ENCODE data around the gene TMEM238L.

The TMEM238L gene

GRCh38 chr17:10771148-10771547 lies 32.8 kb downstream of the TMEM238L start:
- H3K27me3 ChIP-seq (ENCODE audit: insufficient read depth, low read length): no peaks in the 10 kb centered on the region
- no peak overlapping the region for H3K23ac ChIP-seq (ENCODE audit: low read length)
- no peak overlapping the region for H3K14ac ChIP-seq (ENCODE audit: low read length)
- H3K79me2 ChIP-seq (ENCODE audit: control insufficient read depth, insufficient read depth, low read length, poor library complexity): no peaks in the 10 kb centered on the region
- H2BK12ac ChIP-seq (ENCODE audit: low read length): no peak overlapping the region
- no peak overlapping the region for H3K4me2 ChIP-seq (ENCODE audit: low read length)
- H3K4ac ChIP-seq (ENCODE audit: low read depth, low read length): no peak overlapping the region
- WGBS (ENCODE audit: extremely low coverage, insufficient coverage, insufficient read length): no CpG with 5 or more reads among the region's 2 CpGs
- no peak overlapping the region for H3K9ac ChIP-seq (ENCODE audit: low read length)
- H3K4me3 ChIP-seq (ENCODE audit: low read depth, low read length): no peak overlapping the region
- no peak for DNase-seq
- H3K4me1 ChIP-seq (ENCODE audit: control insufficient read depth in 1 of 2, insufficient read depth in 2 of 2, low read length in 2 of 2): peaks cover 0 to 3% of the 10 kb centered on the region in 2 experiments
- H3K9me3 ChIP-seq (ENCODE audit: insufficient read depth, low read depth, low read length): no peaks in the 10 kb centered on the region
- no peak overlapping the region for H2BK120ac ChIP-seq (ENCODE audit: insufficient read depth, low read length, poor library complexity)
- no peak overlapping the region for H4K12ac ChIP-seq (ENCODE audit: low read depth, low read length)
- no peaks in the 10 kb centered on the region for H3K36me3 ChIP-seq (ENCODE audit: control insufficient read depth in 1 of 2, insufficient read depth in 2 of 2, low read length in 2 of 2)
- H4K91ac ChIP-seq (ENCODE audit: low read depth, low read length): no peak overlapping the region
- H3K18ac ChIP-seq (ENCODE audit: low read length): no peak overlapping the region
- H2BK5ac ChIP-seq (ENCODE audit: low read depth, low read length, poor library complexity): no peak overlapping the region
- H4K8ac ChIP-seq (ENCODE audit: low read depth, low read length): no peak overlapping the region
- H3K27ac ChIP-seq (ENCODE audit: low read depth, low read length): no peak overlapping the region
- H3K79me1 ChIP-seq (ENCODE audit: low read length): no peaks in the 10 kb centered on the region
- H2AFZ ChIP-seq (ENCODE audit: insufficient read depth, low read length, poor library complexity): no peak overlapping the region
- no peak overlapping the region for H2AK5ac ChIP-seq (ENCODE audit: low read length)

- no peak overlapping the region for H2BK12ac ChIP-seq (ENCODE audit: low read length)
- no peak overlapping the region for H2BK120ac ChIP-seq (ENCODE audit: insufficient read depth, low read length, poor library complexity)
- no peak overlapping the region for H4K91ac ChIP-seq (ENCODE audit: low read depth, low read length)
- H3K79me2 ChIP-seq (ENCODE audit: control insufficient read depth, insufficient read depth, low read length, poor library complexity): no peaks in the 10 kb centered on the region
- no peaks in the 10 kb centered on the region for H3K9me3 ChIP-seq (ENCODE audit: insufficient read depth, low read depth, low read length)
- H4K8ac ChIP-seq (ENCODE audit: low read depth, low read length): no peak overlapping the region
- no peak overlapping the region for H3K9ac ChIP-seq (ENCODE audit: low read length)
- no peaks in the 10 kb centered on the region for H3K36me3 ChIP-seq (ENCODE audit: control insufficient read depth in 1 of 2, insufficient read depth in 2 of 2, low read length in 2 of 2)
- H3K79me1 ChIP-seq (ENCODE audit: low read length): no peaks in the 10 kb centered on the region
- H3K4me3 ChIP-seq (ENCODE audit: low read depth, low read length): no peak overlapping the region
- no peaks in the 10 kb centered on the region for H3K27me3 ChIP-seq (ENCODE audit: insufficient read depth, low read length)
- H2AK5ac ChIP-seq (ENCODE audit: low read length): no peak overlapping the region
- H3K18ac ChIP-seq (ENCODE audit: low read length): no peak overlapping the region
- no peak overlapping the region for H3K14ac ChIP-seq (ENCODE audit: low read length)
- no peak overlapping the region for H2AFZ ChIP-seq (ENCODE audit: insufficient read depth, low read length, poor library complexity)
- no peak overlapping the region for H4K12ac ChIP-seq (ENCODE audit: low read depth, low read length)
- H2BK5ac ChIP-seq (ENCODE audit: low read depth, low read length, poor library complexity): no peak overlapping the region
- no peak overlapping the region for H3K4me2 ChIP-seq (ENCODE audit: low read length)
- H3K4me1 ChIP-seq (ENCODE audit: control insufficient read depth in 1 of 2, insufficient read depth in 2 of 2, low read length in 2 of 2): peaks cover 0 to 3% of the 10 kb centered on the region in 2 experiments
- DNase-seq: no peak
- H3K4ac ChIP-seq (ENCODE audit: low read depth, low read length): no peak overlapping the region
- H3K27ac ChIP-seq (ENCODE audit: low read depth, low read length): no peak overlapping the region
- WGBS (ENCODE audit: extremely low coverage, insufficient coverage, insufficient read length): no CpG with 5 or more reads among the region's 6 CpGs
- H3K23ac ChIP-seq (ENCODE audit: low read length): no peak overlapping the region
These were observed 34.1 kb downstream of the TMEM238L start for GRCh38 chr17:10769840-10770239.

- Histone ChIP-seq H3K14ac (ENCODE audit: low read length) (no peak overlapping the region), H2AK5ac (ENCODE audit: low read length) (no peak overlapping the region), H4K8ac (ENCODE audit: low read depth, low read length) (no peak overlapping the region), H3K4me2 (ENCODE audit: low read length) (no peak overlapping the region), H3K9ac (ENCODE audit: low read length) (no peak overlapping the region), H3K4me3 (ENCODE audit: low read depth, low read length) (no peak overlapping the region), H3K79me1 (ENCODE audit: low read length) (no peaks in the 10 kb centered on the region), H3K27me3 (ENCODE audit: insufficient read depth, low read length) (no peaks in the 10 kb centered on the region), H3K4me1 (ENCODE audit: control insufficient read depth in 1 of 2, insufficient read depth in 2 of 2, low read length in 2 of 2) (peaks cover 0 to 3% of the 10 kb centered on the region in 2 experiments), H3K36me3 (ENCODE audit: control insufficient read depth in 1 of 2, insufficient read depth in 2 of 2, low read length in 2 of 2) (no peaks in the 10 kb centered on the region), H4K12ac (ENCODE audit: low read depth, low read length) (no peak overlapping the region), H2AFZ (ENCODE audit: insufficient read depth, low read length, poor library complexity) (no peak overlapping the region), H3K27ac (ENCODE audit: low read depth, low read length) (no peak overlapping the region), H3K23ac (ENCODE audit: low read length) (no peak overlapping the region), H2BK120ac (ENCODE audit: insufficient read depth, low read length, poor library complexity) (no peak overlapping the region), H2BK5ac (ENCODE audit: low read depth, low read length, poor library complexity) (no peak overlapping the region), H4K91ac (ENCODE audit: low read depth, low read length) (no peak overlapping the region), H3K4ac (ENCODE audit: low read depth, low read length) (no peak overlapping the region), H3K79me2 (ENCODE audit: control insufficient read depth, insufficient read depth, low read length, poor library complexity) (no peaks in the 10 kb centered on the region), H2BK12ac (ENCODE audit: low read length) (no peak overlapping the region), H3K18ac (ENCODE audit: low read length) (no peak overlapping the region), H3K9me3 (ENCODE audit: insufficient read depth, low read depth, low read length) (no peaks in the 10 kb centered on the region)
- DNase-seq: no peak
- WGBS (ENCODE audit: extremely low coverage, insufficient coverage, insufficient read length): no CpG with 5 or more reads among the region's 2 CpGs
These were observed 35.1 kb downstream of the TMEM238L start for GRCh38 chr17:10768750-10769251.

GRCh38 chr17:10767232-10767631 lies 36.7 kb downstream of the TMEM238L start:
- Histone ChIP-seq H3K18ac (ENCODE audit: low read length) (no peak overlapping the region), H2BK120ac (ENCODE audit: insufficient read depth, low read length, poor library complexity) (no peak overlapping the region), H3K27me3 (ENCODE audit: insufficient read depth, low read length) (no peaks in the 10 kb centered on the region), H3K79me2 (ENCODE audit: control insufficient read depth, insufficient read depth, low read length, poor library complexity) (no peaks in the 10 kb centered on the region), H3K4me3 (ENCODE audit: low read depth, low read length) (no peak overlapping the region), H3K27ac (ENCODE audit: low read depth, low read length) (no peak overlapping the region), H2AFZ (ENCODE audit: insufficient read depth, low read length, poor library complexity) (no peak overlapping the region), H2AK5ac (ENCODE audit: low read length) (no peak overlapping the region), H3K4ac (ENCODE audit: low read depth, low read length) (no peak overlapping the region), H2BK12ac (ENCODE audit: low read length) (no peak overlapping the region), H4K12ac (ENCODE audit: low read depth, low read length) (no peak overlapping the region), H3K4me2 (ENCODE audit: low read length) (no peak overlapping the region), H4K8ac (ENCODE audit: low read depth, low read length) (no peak overlapping the region), H3K9ac (ENCODE audit: low read length) (no peak overlapping the region), H2BK5ac (ENCODE audit: low read depth, low read length, poor library complexity) (no peak overlapping the region), H3K9me3 (ENCODE audit: insufficient read depth, low read depth, low read length) (no peaks in the 10 kb centered on the region), H3K4me1 (ENCODE audit: control insufficient read depth in 1 of 2, insufficient read depth in 2 of 2, low read length in 2 of 2) (peaks cover 0 to 3% of the 10 kb centered on the region in 2 experiments), H3K23ac (ENCODE audit: low read length) (no peak overlapping the region), H3K36me3 (ENCODE audit: control insufficient read depth in 1 of 2, insufficient read depth in 2 of 2, low read length in 2 of 2) (no peaks in the 10 kb centered on the region), H4K91ac (ENCODE audit: low read depth, low read length) (no peak overlapping the region), H3K14ac (ENCODE audit: low read length) (no peak overlapping the region), H3K79me1 (ENCODE audit: low read length) (no peaks in the 10 kb centered on the region)
- DNase-seq: no peak
- WGBS (ENCODE audit: extremely low coverage, insufficient coverage, insufficient read length): no CpG with 5 or more reads among the region's 4 CpGs

Data from trophoblast cell (in vitro differentiated cells and primary cell).